ENCODE results near the gene RNF214. TPM values are rescaled to one million over a fixed set of nuclear protein-coding genes. Genes with fewer than 3 reads are reported as not detected.

Gene RNF214
- total RNA-seq: 25.4 TPM

GRCh38 chr11:117232092-117232878 lies at the start of gene RNF214:
Gene RNF214, plus strand, starts transcription at chr11:117232671. Its CDS starts 1,602 bp downstream, at chr11:117234273.

GRCh38 chr11:117199053-117199915 lies 33.2 kb upstream of the RNF214 start, which contains the start of gene TAGLN:
Gene TAGLN, plus strand, starts transcription at chr11:117199370. Its CDS starts 3,644 bp downstream, at chr11:117203014.

GRCh38 chr11:117231842-117232091 lies 704 bp upstream of the RNF214 start, which contains the start of gene PCSK7:
Gene PCSK7, minus strand, starts transcription at chr11:117232073. Its CDS starts 2,229 bp downstream, at chr11:117229844.

GRCh38 chr11:117290809-117291396 lies 58.4 kb downstream of the RNF214 start, which contains the start of gene BACE1-AS:
Gene BACE1-AS, plus strand, starts transcription at chr11:117291346.

GRCh38 chr11:117316197-117316961 lies 83.9 kb downstream of the RNF214 start, which contains the start of gene BACE1:
Gene BACE1, minus strand, starts transcription at chr11:117316256. Its CDS starts 461 bp downstream, at chr11:117315795.

GRCh38 chr11:117327567-117328374 lies 95.3 kb downstream of the RNF214 start, which contains the start of gene CEP164:
Gene CEP164, plus strand, starts transcription at chr11:117327854. Its CDS starts 10,733 bp downstream, at chr11:117338587.

Small RNA genes lying within 50 kb of the gene (small RNA-seq; reads per million reads assigned to genes)
- not detected for gene RF00564 (ENCODE audit: low replicate concordance)

Other genes starting within 250 kb of the RNF214 start
- gene SIK3, start 134.2 kb upstream of the RNF214 start, total RNA-seq: 37.4 TPM
- gene PAFAH1B2, start 88.4 kb upstream of the RNF214 start, total RNA-seq: 74.0 TPM
- 39.8 TPM for gene SIDT2, start 53.9 kb upstream of the RNF214 start, total RNA-seq
- 150 TPM for gene TAGLN, start 33.3 kb upstream of the RNF214 start, total RNA-seq
- 36.6 TPM for gene PCSK7, start 598 bp upstream of the RNF214 start, total RNA-seq
- 6.8 TPM for gene BACE1-AS, start 58.7 kb downstream of the RNF214 start, total RNA-seq
- 27.8 TPM for gene BACE1, start 83.6 kb downstream of the RNF214 start, total RNA-seq
- gene CEP164, start 95.2 kb downstream of the RNF214 start, total RNA-seq: 26.4 TPM